GM19025 (cell line): ENCODE measurements around the gene CDH19.
"Not testable (repeated sequence)": the region's sequence is repeated elsewhere in the genome, so short reads cannot be mapped to it uniquely, and the experiment has no call there.

Experiments used
- ATAC-seq: cut with Tn5 transposase; IDR thresholded peaks from one replicate; pipeline ENCODE4 v1.9.1; 2021; ENCODE audit warnings: mild to moderate bottlenecking, low read depth, moderate library complexity; ENCODE audit not compliant: unreplicated experiment

The CDH19 gene

DNA sequence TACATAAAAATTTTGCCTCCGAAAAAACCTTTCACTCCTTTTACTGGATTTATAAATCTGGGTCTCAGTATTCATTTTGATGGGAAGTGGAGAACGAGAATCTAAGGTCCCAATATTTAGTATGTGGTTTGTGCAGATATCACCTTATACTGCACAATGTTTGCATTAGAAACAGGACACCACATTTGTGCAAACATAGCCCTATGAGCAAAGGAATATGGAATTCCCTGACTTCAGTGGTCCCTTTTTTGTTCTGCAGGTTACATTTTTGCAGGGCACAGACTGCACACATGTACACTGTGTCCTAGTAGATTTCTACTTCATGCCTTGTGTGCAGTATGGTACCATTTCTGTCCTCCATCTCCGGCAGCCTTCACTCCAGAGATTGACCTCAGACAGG is 130.0 kb downstream of the CDH19 start:
- no peak for ATAC-seq

DNA sequence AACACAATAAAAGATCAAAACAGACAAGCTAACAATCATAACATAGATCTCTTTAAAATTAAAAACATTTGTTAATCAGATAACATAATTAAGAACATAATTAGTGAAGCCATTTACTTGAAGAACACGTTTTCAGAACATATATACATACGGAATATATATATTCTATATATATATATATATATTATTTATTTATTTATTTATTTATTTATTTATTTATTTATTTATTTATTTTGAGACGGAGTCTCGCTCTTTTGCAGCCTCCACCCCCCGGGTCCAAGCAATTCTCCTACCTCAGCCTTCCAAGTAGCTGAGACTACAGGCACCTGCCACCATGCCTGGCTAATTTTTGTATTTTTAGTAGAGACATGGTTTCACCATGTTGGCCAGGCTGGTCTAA is 137.7 kb downstream of the CDH19 start:
- not testable (repeated sequence) for ATAC-seq

- no peak for ATAC-seq
Observed at GRCh38 chr18:66461344-66461743, 142.5 kb downstream of the CDH19 start.

DNA sequence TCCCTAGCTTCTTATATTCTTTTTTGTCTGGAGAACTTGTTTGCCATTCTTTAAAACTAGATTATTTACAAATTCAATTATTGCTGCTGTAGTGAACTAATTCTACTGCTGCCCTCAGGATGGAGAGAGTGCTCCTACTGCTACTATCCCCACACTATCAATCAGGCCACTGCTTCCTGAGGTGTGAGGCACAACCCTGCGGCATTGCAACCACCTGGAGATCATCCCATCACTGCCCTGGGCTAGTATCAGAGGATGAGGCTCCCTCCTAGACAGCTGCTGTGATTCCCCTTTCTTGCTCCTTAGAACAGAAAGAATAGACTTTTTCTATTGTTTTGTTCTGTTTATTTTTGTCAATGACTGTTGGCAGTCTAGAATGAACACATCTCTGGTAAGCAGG is 146.6 kb downstream of the CDH19 start:
- no peak for ATAC-seq
